ENCODE data around the gene BEND7. TPM values are rescaled to one million over a fixed set of nuclear protein-coding genes. Genes with fewer than 3 reads are reported as not detected.
A peak's percentile ranks its signal among the peaks of the same experiment; 100 is the strongest.

BEND7 gene
- total RNA-seq, 1 donor from 2014 or later = 25.0 TPM

DNA sequence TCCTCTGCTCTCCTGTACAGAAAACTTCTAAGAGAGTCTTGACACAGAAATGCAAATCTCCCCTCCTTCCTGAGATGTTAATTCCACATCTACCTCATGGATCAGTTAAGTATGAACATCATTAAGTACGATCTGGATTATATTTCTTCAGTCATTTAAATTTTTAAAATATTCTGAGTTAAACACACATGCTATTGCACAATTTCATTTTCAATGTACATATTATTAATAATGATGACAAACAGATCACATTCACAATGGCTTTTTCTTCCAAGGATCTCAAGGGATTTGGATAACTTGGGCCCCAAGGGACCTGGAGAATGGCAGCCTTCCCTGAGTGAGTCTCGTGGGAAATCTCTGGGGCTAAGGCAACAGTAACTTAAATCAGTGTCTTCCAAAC is 16.2 kb downstream of the BEND7 start:
- Mint-ChIP-seq H3K27me3 (ENCODE audit: low read depth) (no peaks in the 10 kb centered on the region), H3K36me3 (ENCODE audit: low read depth) (peaks cover 9% of the 10 kb centered on the region), H3K9me3 (no peaks in the 10 kb centered on the region), H3K4me3 (no peak overlapping the region), H3K4me1 (peaks cover 21% of the 10 kb centered on the region), H3K27ac (ENCODE audit: unreplicated experiment) (no peak overlapping the region)
- TF ChIP-seq, protein P1, sequence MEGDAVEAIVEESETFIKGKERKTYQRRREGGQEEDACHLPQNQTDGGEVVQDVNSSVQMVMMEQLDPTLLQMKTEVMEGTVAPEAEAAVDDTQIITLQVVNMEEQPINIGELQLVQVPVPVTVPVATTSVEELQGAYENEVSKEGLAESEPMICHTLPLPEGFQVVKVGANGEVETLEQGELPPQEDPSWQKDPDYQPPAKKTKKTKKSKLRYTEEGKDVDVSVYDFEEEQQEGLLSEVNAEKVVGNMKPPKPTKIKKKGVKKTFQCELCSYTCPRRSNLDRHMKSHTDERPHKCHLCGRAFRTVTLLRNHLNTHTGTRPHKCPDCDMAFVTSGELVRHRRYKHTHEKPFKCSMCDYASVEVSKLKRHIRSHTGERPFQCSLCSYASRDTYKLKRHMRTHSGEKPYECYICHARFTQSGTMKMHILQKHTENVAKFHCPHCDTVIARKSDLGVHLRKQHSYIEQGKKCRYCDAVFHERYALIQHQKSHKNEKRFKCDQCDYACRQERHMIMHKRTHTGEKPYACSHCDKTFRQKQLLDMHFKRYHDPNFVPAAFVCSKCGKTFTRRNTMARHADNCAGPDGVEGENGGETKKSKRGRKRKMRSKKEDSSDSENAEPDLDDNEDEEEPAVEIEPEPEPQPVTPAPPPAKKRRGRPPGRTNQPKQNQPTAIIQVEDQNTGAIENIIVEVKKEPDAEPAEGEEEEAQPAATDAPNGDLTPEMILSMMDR (conservative IDR thresholded peaks at IDR 0.05) = no peak
- no peak for DNase-seq (ENCODE audit: low read depth, low spot score)

DNA sequence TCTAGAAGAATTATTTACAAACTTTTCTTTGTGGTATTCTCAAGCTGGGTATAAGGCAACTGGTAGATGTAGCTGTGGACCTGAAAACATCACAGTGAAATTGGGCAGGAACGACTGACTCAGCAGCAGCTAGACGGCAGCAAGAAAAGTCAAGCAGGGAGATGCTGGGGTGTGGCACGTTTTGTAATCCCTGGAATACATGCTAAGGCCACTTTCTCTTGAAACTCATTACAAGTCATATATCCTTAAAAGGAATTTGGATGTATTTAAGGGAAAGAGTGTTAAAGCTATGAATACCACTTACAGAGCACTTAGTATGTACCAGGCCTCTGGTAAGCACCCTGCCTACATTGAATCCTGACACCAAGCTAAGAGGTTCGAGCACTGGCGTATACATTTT is 17.4 kb downstream of the BEND7 start:
- H3K4me3 Mint-ChIP-seq = no peak overlapping the region
- TF ChIP-seq, protein P1 (conservative IDR thresholded peaks at IDR 0.05) = no peak
- peaks cover 24% of the 10 kb centered on the region for H3K4me1 Mint-ChIP-seq
- H3K36me3 Mint-ChIP-seq (ENCODE audit: low read depth) = peaks cover 9% of the 10 kb centered on the region
- no peak for DNase-seq (ENCODE audit: low read depth, low spot score)
- H3K9me3 Mint-ChIP-seq = no peaks in the 10 kb centered on the region
- H3K27me3 Mint-ChIP-seq (ENCODE audit: low read depth) = no peaks in the 10 kb centered on the region
- H3K27ac Mint-ChIP-seq (ENCODE audit: unreplicated experiment) = no peak overlapping the region

DNA sequence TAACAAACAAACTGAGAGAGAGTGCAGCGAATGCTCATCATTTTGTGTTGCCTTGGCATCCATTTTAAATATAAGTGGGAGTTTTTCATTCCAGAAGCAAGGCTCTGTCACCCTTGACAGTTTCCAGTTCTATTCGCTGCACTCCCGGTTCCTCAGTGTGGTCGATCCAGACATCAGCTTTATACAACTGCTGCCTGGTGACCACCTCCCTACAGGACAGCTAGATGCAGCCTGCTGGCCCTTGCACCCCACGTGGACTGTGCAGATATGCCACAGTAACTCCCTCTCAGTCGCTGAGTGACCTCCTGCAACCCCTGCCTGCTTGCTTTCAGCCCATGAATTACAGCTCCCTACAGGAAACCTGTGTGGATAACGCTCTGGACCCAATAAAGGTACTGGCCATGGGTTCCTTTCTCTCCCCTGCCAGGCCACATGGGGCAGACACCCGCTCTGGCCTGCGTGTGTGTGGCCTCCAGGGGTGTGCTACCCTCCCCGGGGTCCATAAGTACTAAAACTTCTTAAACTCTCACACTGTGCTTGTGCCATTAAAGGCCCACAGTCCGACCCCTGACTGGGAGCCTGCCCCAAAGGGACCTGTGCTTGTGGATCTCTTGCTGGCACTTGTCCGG is 23.6 kb downstream of the BEND7 start:
- Mint-ChIP-seq H3K4me1 (peaks cover 29% of the 10 kb centered on the region), H3K9me3 (no peaks in the 10 kb centered on the region), H3K27me3 (ENCODE audit: low read depth) (no peaks in the 10 kb centered on the region), H3K4me3 (no peak overlapping the region), H3K27ac (ENCODE audit: unreplicated experiment) (no peak overlapping the region), H3K36me3 (ENCODE audit: low read depth) (no peaks in the 10 kb centered on the region)
- TF ChIP-seq, protein P1 (conservative IDR thresholded peaks at IDR 0.05) = no peak
- DNase-seq (ENCODE audit: low read depth, low spot score) = no peak

DNA sequence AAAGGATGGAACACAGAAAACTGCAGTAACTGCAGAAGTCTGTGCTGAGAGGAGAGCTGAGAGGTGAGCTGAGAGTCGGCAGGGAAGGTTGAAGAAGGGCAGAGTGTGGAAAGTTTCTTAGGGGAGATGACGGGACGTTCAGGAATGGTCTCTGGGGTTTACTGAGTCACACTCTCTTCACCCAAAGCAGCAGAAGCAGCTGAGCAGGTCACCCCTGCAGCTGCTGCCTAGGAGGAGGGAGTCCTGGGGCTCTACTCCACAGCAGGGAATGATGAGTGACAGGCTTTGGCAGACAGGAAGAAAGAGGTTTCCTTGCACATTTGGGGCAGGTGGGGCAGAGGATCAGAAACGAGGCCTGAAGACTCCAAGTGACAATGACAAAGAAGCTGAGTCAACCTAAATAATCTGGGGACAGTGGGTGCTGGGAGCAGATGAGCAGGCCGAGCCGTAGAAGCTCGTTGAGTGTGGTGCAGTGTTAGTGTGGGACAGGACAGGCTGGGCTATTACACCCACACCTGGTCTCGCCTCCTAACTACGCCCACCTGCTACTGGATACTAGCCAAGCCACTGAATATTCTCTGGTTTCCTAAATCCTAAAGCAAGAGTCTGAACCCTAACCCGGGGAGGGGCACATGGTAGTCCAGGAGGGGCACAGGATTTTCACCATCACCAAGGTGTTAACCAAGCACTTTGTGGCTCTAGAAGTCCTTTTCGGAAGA is 24.9 kb downstream of the BEND7 start:
- Mint-ChIP-seq H3K9me3 (no peaks in the 10 kb centered on the region), H3K4me1 (peaks cover 20% of the 10 kb centered on the region), H3K27ac (ENCODE audit: unreplicated experiment) (peak overlapping the region; percentile 46), H3K4me3 (no peak overlapping the region), H3K36me3 (ENCODE audit: low read depth) (no peaks in the 10 kb centered on the region), H3K27me3 (ENCODE audit: low read depth) (no peaks in the 10 kb centered on the region)
- no peak for DNase-seq (ENCODE audit: low read depth, low spot score)
- TF ChIP-seq, protein P1 (conservative IDR thresholded peaks at IDR 0.05) = no peak

DNA sequence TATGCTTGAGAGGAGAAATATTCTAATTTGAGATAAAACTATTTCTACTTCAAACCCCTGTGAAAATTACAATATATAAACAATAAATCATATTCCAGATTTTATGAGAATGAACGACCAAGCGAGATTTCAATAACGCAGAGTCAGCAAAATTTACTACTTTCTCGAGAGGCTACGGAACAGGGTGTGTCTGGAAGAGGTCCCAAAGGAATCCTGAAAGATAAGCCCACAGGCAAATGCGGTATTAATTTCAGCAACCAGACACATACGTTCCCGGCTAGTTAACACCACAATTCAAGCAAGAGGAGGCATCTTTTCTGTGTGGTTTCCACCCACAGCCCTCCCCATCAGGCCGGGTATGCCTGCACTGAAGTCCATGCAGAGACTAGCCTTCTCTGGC is 26.4 kb downstream of the BEND7 start:
- no peaks in the 10 kb centered on the region for H3K9me3 Mint-ChIP-seq
- H3K27me3 Mint-ChIP-seq (ENCODE audit: low read depth) = no peaks in the 10 kb centered on the region
- TF ChIP-seq, protein P1 (conservative IDR thresholded peaks at IDR 0.05) = no peak
- H3K27ac Mint-ChIP-seq (ENCODE audit: unreplicated experiment) = no peak overlapping the region
- H3K36me3 Mint-ChIP-seq (ENCODE audit: low read depth) = no peaks in the 10 kb centered on the region
- no peak for DNase-seq (ENCODE audit: low read depth, low spot score)
- no peak overlapping the region for H3K4me3 Mint-ChIP-seq
- H3K4me1 Mint-ChIP-seq = peaks cover 19% of the 10 kb centered on the region

All from neural crest cell (in vitro differentiated cells).